Measurements from ENCODE around the gene CDH4. TPM values are rescaled to one million over a fixed set of nuclear protein-coding genes. Genes with fewer than 3 reads are reported as not detected.

The CDH4 gene
- total RNA-seq, 1 donor from 2014 or later: 39.7 TPM

DNA sequence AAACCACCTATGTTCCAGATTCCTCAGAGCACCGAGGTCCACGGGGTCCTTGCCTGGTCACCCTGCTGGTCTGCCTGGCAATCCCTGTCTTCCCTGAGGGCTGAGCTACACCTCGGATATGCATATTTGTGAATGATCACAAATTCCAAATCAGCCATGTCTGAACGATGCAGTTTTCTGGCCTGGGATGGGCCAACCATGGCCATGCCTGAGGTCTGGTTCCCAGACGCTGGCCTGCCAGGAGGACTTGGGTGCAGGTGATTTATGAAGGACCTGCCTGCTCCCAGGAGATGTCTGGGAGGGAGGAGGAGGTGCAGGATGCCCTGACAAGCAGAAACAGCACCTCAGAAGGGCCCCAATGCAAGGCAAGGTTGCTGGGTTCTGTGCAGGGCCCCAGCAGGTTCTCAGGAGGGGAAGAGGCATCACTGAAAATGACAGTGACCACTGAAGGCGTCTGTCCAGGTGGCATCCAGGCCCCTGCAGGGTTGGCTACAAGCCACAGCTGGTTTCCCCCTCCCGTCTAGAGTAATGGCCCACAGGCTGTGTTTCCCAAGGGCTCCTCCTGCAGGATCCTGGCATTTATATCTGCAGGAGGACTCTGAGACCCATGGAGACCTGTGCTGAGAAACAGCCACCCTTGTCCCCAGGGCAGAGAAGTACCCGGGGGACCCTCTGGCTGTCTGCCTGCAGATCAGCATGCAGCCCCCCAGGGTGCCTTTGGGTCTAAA lies 608.4 kb downstream of the CDH4 start:
- TF ChIP-seq CTCF (IDR thresholded peaks at IDR 0.05; ENCODE audit: insufficient read depth, low read length, poor library complexity, severe bottlenecking): no peak
- Histone ChIP-seq H3K36me3 (ENCODE audit: control insufficient read depth, insufficient read depth, low read length) (no peaks in the 10 kb centered on the region), H3K27me3 (ENCODE audit: control insufficient read depth, insufficient read depth, low read length) (no peaks in the 10 kb centered on the region), H3K4me3 (ENCODE audit: low read depth, low read length) (no peak overlapping the region)
- DNase-seq (ENCODE audit: low read depth): no peak

- Histone ChIP-seq H3K27me3 (ENCODE audit: control insufficient read depth, insufficient read depth, low read length) (no peaks in the 10 kb centered on the region), H3K36me3 (ENCODE audit: control insufficient read depth, insufficient read depth, low read length) (no peaks in the 10 kb centered on the region), H3K4me3 (ENCODE audit: low read depth, low read length) (no peak overlapping the region)
- no peak for TF ChIP-seq CTCF (IDR thresholded peaks at IDR 0.05; ENCODE audit: insufficient read depth, low read length, poor library complexity, severe bottlenecking)
- DNase-seq (ENCODE audit: low read depth): no peak
Observed at GRCh38 chr20:61861054-61861841, 609.2 kb downstream of the CDH4 start.

GRCh38 chr20:61861858-61862257 lies 609.8 kb downstream of the CDH4 start:
- no peak for TF ChIP-seq CTCF (IDR thresholded peaks at IDR 0.05; ENCODE audit: insufficient read depth, low read length, poor library complexity, severe bottlenecking)
- H3K27me3 ChIP-seq (ENCODE audit: control insufficient read depth, insufficient read depth, low read length): no peaks in the 10 kb centered on the region
- no peak overlapping the region for H3K4me3 ChIP-seq (ENCODE audit: low read depth, low read length)
- no peaks in the 10 kb centered on the region for H3K36me3 ChIP-seq (ENCODE audit: control insufficient read depth, insufficient read depth, low read length)
- DNase-seq (ENCODE audit: low read depth): no peak

DNA sequence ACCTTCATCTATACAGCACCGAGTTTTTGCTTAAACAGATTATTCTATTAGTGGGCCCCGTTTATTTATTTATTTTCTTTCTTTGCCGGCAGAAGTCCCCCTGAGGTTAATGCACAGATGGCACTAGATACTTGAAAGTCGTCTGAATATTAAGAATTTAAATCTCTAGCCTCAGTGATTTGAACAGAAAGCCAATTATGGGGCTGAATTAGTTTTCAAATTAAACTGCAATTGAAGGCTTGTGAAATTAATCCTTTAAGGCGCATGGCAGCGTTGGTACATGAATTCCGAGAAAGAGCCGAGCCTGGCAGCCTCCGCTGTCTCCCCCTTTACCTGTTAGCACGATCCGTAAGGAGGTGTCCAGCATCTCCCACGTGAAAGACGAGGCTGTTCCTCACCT lies 610.8 kb downstream of the CDH4 start:
- Histone ChIP-seq H3K27me3 (ENCODE audit: control insufficient read depth, insufficient read depth, low read length) (no peaks in the 10 kb centered on the region), H3K4me3 (ENCODE audit: low read depth, low read length) (no peak overlapping the region), H3K36me3 (ENCODE audit: control insufficient read depth, insufficient read depth, low read length) (no peaks in the 10 kb centered on the region)
- DNase-seq (ENCODE audit: low read depth): no peak
- no peak for TF ChIP-seq CTCF (IDR thresholded peaks at IDR 0.05; ENCODE audit: insufficient read depth, low read length, poor library complexity, severe bottlenecking)

GRCh38 chr20:61864481-61864880 lies 612.4 kb downstream of the CDH4 start:
- DNase-seq (ENCODE audit: low read depth): no peak
- Histone ChIP-seq H3K36me3 (ENCODE audit: control insufficient read depth, insufficient read depth, low read length) (no peaks in the 10 kb centered on the region), H3K4me3 (ENCODE audit: low read depth, low read length) (no peak overlapping the region), H3K27me3 (ENCODE audit: control insufficient read depth, insufficient read depth, low read length) (no peaks in the 10 kb centered on the region)
- TF ChIP-seq CTCF (IDR thresholded peaks at IDR 0.05; ENCODE audit: insufficient read depth, low read length, poor library complexity, severe bottlenecking): no peak
